Measurements from ENCODE around the gene LGI4.
A peak's percentile ranks its signal among the peaks of the same experiment; 100 is the strongest.
"Not testable (repeated sequence)": the region's sequence is repeated elsewhere in the genome, so short reads cannot be mapped to it uniquely, and the experiment has no call there.

Gene LGI4

GRCh38 chr19:35160629-35161433, 26.0 kb upstream of the LGI4 start:
- no peak for DNase-seq (ENCODE audit: low read depth in 2 of 2)

- DNase-seq (ENCODE audit: low read depth in 2 of 2): no peak
Observed at GRCh38 chr19:35159606-35160005, 24.7 kb upstream of the LGI4 start.

GRCh38 chr19:35157431-35157830, 22.6 kb upstream of the LGI4 start:
- no peak for DNase-seq (ENCODE audit: low read depth in 2 of 2)

GRCh38 chr19:35156673-35157014, 21.8 kb upstream of the LGI4 start:
- DNase-seq (ENCODE audit: low read depth in 2 of 2): no peak

GRCh38 chr19:35155981-35156672, 21.3 kb upstream of the LGI4 start:
- no peak for DNase-seq (ENCODE audit: low read depth in 2 of 2)

- DNase-seq (ENCODE audit: low read depth in 2 of 2): peak; percentile 15 to 28
Observed at GRCh38 chr19:35155441-35155840, 20.6 kb upstream of the LGI4 start.

GRCh38 chr19:35154525-35155406, 19.9 kb upstream of the LGI4 start, which contains the start of gene FXYD5:
Gene FXYD5 (plus strand): TSS chr19:35154735. CDS start chr19:35155551, 816 bp downstream.
- DNase-seq (ENCODE audit: low read depth in 2 of 2): peak; percentile 73 to 83

GRCh38 chr19:35153701-35154524, 19.1 kb upstream of the LGI4 start:
- DNase-seq (ENCODE audit: low read depth in 2 of 2): peak; percentile 79 to 80

GRCh38 chr19:35153129-35153522, 18.3 kb upstream of the LGI4 start:
- not testable (repeated sequence) for DNase-seq (ENCODE audit: low read depth in 2 of 2)

- no peak for DNase-seq (ENCODE audit: low read depth in 2 of 2)
Observed at GRCh38 chr19:35151273-35152065, 16.6 kb upstream of the LGI4 start.

- no peak for DNase-seq (ENCODE audit: low read depth in 2 of 2)
Observed at GRCh38 chr19:35150445-35150844, 15.6 kb upstream of the LGI4 start.

- DNase-seq (ENCODE audit: low read depth in 2 of 2): no peak
Observed at GRCh38 chr19:35149463-35149862, 14.6 kb upstream of the LGI4 start.

- no peak for DNase-seq (ENCODE audit: low read depth in 2 of 2)
Observed at GRCh38 chr19:35146746-35147459, 12.0 kb upstream of the LGI4 start.

- no peak for DNase-seq (ENCODE audit: low read depth in 2 of 2)
Observed at GRCh38 chr19:35144600-35145436, 10.0 kb upstream of the LGI4 start.

- DNase-seq (ENCODE audit: low read depth in 2 of 2): no peak
Observed at GRCh38 chr19:35144259-35144599, 9.4 kb upstream of the LGI4 start.

- no peak for DNase-seq (ENCODE audit: low read depth in 2 of 2)
Observed at GRCh38 chr19:35143818-35144217, 9.0 kb upstream of the LGI4 start.

GRCh38 chr19:35143231-35143715, 8.4 kb upstream of the LGI4 start, which contains the start of gene FXYD7:
Gene FXYD7 (plus strand): TSS chr19:35143255. CDS start chr19:35143334, 79 bp downstream.
- no peak for DNase-seq (ENCODE audit: low read depth in 2 of 2)

- DNase-seq (ENCODE audit: low read depth in 2 of 2): peak; percentile 57 to 61
Observed at GRCh38 chr19:35142606-35143230, 7.9 kb upstream of the LGI4 start.

Data from stimulated activated CD4-positive, alpha-beta T cell treated with anti-CD3 and anti-CD28 coated beads, Interleukin-4, amount 100 ng/mL, for 48 hours (primary cell).